Thoracic aorta (tissue), 2 donors: ENCODE data around the gene ADAMTS12. TPM values are rescaled to one million over a fixed set of nuclear protein-coding genes. Genes with fewer than 3 reads are reported as not detected.

Experiments used
- ATAC-seq: fragments of 150-250 bp; one replicate; pipeline ENCODE4 v1.8.0; 2017; ENCODE audit warnings: low read depth; ENCODE audit not compliant: insufficient number of reproducible peaks, low FRiP score
- DNase-seq: peaks from one replicate; pipeline ENCODE4 v3.0.0-alpha.2; 2020; ENCODE audit warnings: low spot score
- H3K27ac ChIP-seq, 2 donors: fragments of 200-600 bp; sonication (generic); 1 replicate in 1 of 2; 2 replicates in 1 of 2; pipeline ENCODE4 v1.5.1; 2016; ENCODE audit warnings: mild to moderate bottlenecking in 2 of 2, moderate library complexity in 2 of 2
- H3K27me3 ChIP-seq: fragments of 200-600 bp; sonication (generic); replicated peaks from 2 replicates; pipeline ENCODE4 v1.6.0; 2016; ENCODE audit warnings: mild to moderate bottlenecking; ENCODE audit not compliant: insufficient read depth
- H3K36me3 ChIP-seq: fragments of 200-600 bp; sonication (generic); one replicate; pipeline ENCODE4 v1.5.1; 2016
- H3K4me1 ChIP-seq, 2 donors: fragments of 200-600 bp; sonication (generic); 1 replicate in 1 of 2; 2 replicates in 1 of 2; pipeline versions ENCODE4 v1.5.1 to v1.6.0; 2016; ENCODE audit warnings: low read depth in 2 of 2, mild to moderate bottlenecking in 1 of 2; ENCODE audit not compliant: control insufficient read depth in 1 of 2
- H3K4me3 ChIP-seq: fragments of 200-600 bp; sonication (generic); 2 replicates; pipeline ENCODE4 v1.5.1; 2016; ENCODE audit warnings: mild to moderate bottlenecking
- H3K9me3 ChIP-seq: fragments of 200-600 bp; sonication (generic); 2 replicates; pipeline ENCODE4 v1.5.1; 2016
- total RNA-seq, 2 donors: library from RNA; depleted of rRNA; stranded (reverse); fragments of >200 nt; gene quantifications; one replicate each; pipeline versions ENCODE4 v1.1.0 to v1.2.3, GENCODE V29; 2016
- TF ChIP-seq, protein P1 (sequence below): fragments of 200-600 bp; sonication (generic); IDR thresholded peaks from one replicate; pipeline ENCODE4 v1.5.1; 2019; ENCODE audit warnings: antibody characterized with exemption

The ADAMTS12 gene
- total RNA-seq, 2 donors from 2014 or later, result 7.3 to 8.0 TPM

DNA sequence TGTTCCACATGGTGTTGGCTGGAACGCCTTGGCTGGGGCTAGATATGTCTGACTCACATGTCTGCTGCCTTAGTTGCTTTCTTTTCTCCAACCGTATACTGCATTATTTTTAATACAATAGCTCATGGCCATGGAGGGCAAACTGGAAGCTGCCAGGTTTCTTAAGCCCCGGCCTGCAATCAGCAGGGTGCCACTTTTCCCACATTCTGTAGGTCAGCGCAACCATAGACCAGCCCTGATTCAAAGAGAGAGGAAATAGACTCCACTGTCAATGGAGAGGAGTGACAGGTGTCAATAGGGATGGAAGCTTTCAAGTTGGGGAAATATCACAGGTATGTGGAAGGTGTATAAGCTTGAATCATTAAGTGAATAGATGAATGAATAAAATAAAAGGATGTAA, 390.5 kb downstream of the ADAMTS12 start:
- Histone ChIP-seq H3K4me1 (peaks cover 0 to 6% of the 10 kb centered on the region in 2 donors), H3K9me3 (no peaks in the 10 kb centered on the region), H3K36me3 (no peaks in the 10 kb centered on the region), H3K4me3 (no peak overlapping the region), H3K27me3 (no peaks in the 10 kb centered on the region), H3K27ac (no peak overlapping the region)
- ATAC-seq, result no peak
- TF ChIP-seq, protein P1, sequence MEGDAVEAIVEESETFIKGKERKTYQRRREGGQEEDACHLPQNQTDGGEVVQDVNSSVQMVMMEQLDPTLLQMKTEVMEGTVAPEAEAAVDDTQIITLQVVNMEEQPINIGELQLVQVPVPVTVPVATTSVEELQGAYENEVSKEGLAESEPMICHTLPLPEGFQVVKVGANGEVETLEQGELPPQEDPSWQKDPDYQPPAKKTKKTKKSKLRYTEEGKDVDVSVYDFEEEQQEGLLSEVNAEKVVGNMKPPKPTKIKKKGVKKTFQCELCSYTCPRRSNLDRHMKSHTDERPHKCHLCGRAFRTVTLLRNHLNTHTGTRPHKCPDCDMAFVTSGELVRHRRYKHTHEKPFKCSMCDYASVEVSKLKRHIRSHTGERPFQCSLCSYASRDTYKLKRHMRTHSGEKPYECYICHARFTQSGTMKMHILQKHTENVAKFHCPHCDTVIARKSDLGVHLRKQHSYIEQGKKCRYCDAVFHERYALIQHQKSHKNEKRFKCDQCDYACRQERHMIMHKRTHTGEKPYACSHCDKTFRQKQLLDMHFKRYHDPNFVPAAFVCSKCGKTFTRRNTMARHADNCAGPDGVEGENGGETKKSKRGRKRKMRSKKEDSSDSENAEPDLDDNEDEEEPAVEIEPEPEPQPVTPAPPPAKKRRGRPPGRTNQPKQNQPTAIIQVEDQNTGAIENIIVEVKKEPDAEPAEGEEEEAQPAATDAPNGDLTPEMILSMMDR, result no peak
- no peak for DNase-seq

DNA sequence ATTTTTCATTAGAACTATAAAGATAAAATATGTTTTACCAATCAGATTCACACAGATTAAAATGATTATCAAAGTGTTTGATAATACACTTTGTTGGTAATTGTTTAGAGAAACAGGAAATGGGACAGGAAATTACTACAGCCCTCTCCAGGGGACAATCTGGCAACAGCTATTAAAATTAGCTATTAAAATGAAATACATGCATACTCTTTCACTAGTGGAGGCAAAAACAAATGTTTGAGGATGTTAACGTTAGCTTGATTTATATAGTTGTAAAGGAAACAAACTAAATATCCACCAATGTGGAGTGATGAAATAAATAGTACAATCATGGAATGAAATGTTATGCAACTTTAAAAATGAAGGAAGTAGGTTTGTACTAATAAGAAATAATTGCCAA, 397.3 kb downstream of the ADAMTS12 start:
- no peaks in the 10 kb centered on the region for H3K4me1 ChIP-seq
- no peak for DNase-seq
- TF ChIP-seq, protein P1, result no peak

DNA sequence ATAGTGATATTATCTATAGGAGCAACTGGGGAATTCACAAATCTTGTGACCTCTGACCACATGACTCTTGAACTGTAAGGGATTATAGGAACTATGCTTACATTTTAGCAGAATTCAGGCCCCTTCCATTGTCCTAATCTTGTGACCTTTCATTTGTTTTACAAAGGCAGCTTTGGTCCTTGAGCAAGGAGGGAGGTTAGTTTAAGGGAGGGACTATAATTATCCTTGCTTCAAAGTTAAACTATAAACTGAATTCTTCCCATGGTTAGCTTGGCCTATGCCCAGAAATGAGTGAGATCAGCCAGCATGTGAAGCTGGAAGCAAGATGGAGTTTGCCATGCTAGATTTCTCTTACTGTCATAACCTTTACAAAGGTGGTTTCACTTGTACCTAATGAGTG, 399.8 kb downstream of the ADAMTS12 start:
- TF ChIP-seq, protein P1, result no peak
- H3K4me1 ChIP-seq, result no peaks in the 10 kb centered on the region
- H3K36me3 ChIP-seq, result no peaks in the 10 kb centered on the region
- DNase-seq (no peak), ATAC-seq (no peak)
- no peak overlapping the region for H3K4me3 ChIP-seq
- H3K9me3 ChIP-seq, result no peaks in the 10 kb centered on the region
- no peak overlapping the region for H3K27ac ChIP-seq
- no peaks in the 10 kb centered on the region for H3K27me3 ChIP-seq

More for the DNA sequence above, 397.3 kb downstream of the ADAMTS12 start:
- Histone ChIP-seq H3K9me3 (no peaks in the 10 kb centered on the region), H3K36me3 (no peaks in the 10 kb centered on the region), H3K27me3 (no peaks in the 10 kb centered on the region), H3K4me3 (no peak overlapping the region), H3K27ac (no peak overlapping the region)
- no peak for ATAC-seq

DNA sequence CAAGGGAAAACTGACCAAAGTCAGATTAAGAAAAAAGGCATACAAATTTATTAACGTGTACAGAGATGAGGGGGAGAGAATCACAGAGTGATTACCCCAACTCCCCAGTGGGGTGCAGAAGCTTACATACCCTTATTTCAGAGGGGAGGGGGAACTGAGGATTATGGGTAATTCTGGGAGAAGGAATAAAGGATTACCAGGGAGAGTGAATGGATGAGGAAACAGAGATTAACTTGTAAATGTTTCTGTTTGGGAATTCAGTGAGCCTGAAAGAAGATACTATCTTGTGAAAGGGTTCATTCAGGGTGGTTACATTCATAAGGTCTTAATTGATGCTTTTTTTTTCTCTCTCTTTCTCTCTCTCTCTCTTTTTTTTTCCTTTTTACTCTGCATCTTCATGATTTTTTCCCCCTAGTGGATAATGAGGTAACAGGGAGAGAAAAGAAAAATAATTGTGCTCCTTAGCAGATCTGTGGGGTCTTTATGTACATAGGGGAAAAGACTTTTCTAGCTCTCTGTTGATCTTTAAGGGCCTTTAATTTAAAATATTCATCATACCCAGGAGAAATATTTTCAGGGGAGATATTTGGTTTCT, 401.6 kb downstream of the ADAMTS12 start:
- no peaks in the 10 kb centered on the region for H3K36me3 ChIP-seq
- no peak overlapping the region for H3K27ac ChIP-seq
- H3K4me3 ChIP-seq, result no peak overlapping the region
- no peaks in the 10 kb centered on the region for H3K9me3 ChIP-seq
- TF ChIP-seq, protein P1, result no peak
- ATAC-seq, result no peak
- no peaks in the 10 kb centered on the region for H3K27me3 ChIP-seq
- no peaks in the 10 kb centered on the region for H3K4me1 ChIP-seq
- DNase-seq, result no peak

DNA sequence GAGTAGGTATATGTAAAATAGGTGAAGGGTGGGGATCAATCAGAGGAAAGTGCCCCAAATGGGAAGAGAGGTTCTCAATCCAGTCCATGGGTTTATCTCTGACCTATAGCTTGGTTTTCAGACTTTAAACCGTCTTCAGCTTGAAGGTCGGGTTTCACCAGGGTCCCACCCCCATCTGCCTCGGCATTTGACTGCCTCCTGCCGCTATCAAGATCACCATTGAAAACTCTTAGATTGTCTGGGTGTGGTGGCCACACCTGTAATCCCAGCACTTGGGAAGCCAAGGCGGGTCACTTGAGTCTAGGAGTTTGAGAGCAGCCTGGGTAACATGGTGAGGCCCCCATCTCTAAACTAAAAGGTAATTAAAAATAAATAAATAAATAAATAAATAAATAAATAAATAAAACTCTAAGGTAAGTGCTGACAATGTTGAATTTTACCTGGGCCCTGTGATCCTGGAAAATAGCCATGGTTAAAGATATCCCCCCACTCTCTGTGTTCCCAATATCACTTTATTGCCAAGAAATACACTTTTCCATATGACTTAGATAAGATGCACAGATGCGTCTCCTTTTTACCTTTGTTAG, 402.2 kb downstream of the ADAMTS12 start:
- no peak for DNase-seq
- H3K36me3 ChIP-seq, result no peaks in the 10 kb centered on the region
- no peaks in the 10 kb centered on the region for H3K4me1 ChIP-seq
- ATAC-seq, result no peak
- no peaks in the 10 kb centered on the region for H3K9me3 ChIP-seq
- TF ChIP-seq, protein P1, result no peak
- no peak overlapping the region for H3K27ac ChIP-seq
- no peak overlapping the region for H3K4me3 ChIP-seq
- no peaks in the 10 kb centered on the region for H3K27me3 ChIP-seq
